ELF-1 (cell line): ENCODE measurements around the gene SELENOM.
A peak's percentile ranks its signal among the peaks of the same experiment; 100 is the strongest.

Experiments
- DNase-seq: peaks from one replicate; pipeline ENCODE4 v3.0.0-alpha.2; 2016; ENCODE audit warnings: low read depth, low spot score

The SELENOM gene

GRCh38 chr22:31107178-31107893, at the start of gene SELENOM:
TSS of gene SELENOM (minus strand) at chr22:31107568. CDS start at chr22:31107505, 63 bp downstream.
- DNase-seq, result peak; percentile 98

- no peak for DNase-seq
Observed at GRCh38 chr22:31155422-31155821, 48.1 kb upstream of the SELENOM start.

GRCh38 chr22:31154975-31155374, 47.6 kb upstream of the SELENOM start:
- DNase-seq, result no peak

GRCh38 chr22:31153357-31153756, 46.0 kb upstream of the SELENOM start:
- DNase-seq, result no peak

- no peak for DNase-seq
Observed at GRCh38 chr22:31151872-31152271, 44.5 kb upstream of the SELENOM start.

- no peak for DNase-seq
Observed at GRCh38 chr22:31150615-31151014, 43.2 kb upstream of the SELENOM start.

- peak; percentile 91 for DNase-seq
Observed at GRCh38 chr22:31148953-31149627, 41.7 kb upstream of the SELENOM start.

- no peak for DNase-seq
Observed at GRCh38 chr22:31148488-31148887, 41.1 kb upstream of the SELENOM start.

- no peak for DNase-seq
Observed at GRCh38 chr22:31144223-31144622, 36.9 kb upstream of the SELENOM start.

GRCh38 chr22:31143537-31143936, 36.2 kb upstream of the SELENOM start:
- no peak for DNase-seq

GRCh38 chr22:31143038-31143437, 35.7 kb upstream of the SELENOM start:
- DNase-seq, result no peak

GRCh38 chr22:31142285-31142684, 34.9 kb upstream of the SELENOM start:
- DNase-seq, result no peak

- no peak for DNase-seq
Observed at GRCh38 chr22:31141551-31141950, 34.2 kb upstream of the SELENOM start.

- DNase-seq, result no peak
Observed at GRCh38 chr22:31140746-31141145, 33.4 kb upstream of the SELENOM start.

- DNase-seq, result peak; percentile 95
Observed at GRCh38 chr22:31139866-31140716, 32.7 kb upstream of the SELENOM start, which contains the start of gene PLA2G3. TSS of gene PLA2G3 (minus strand) at chr22:31140508. CDS start at chr22:31140354, 154 bp downstream.

GRCh38 chr22:31139066-31139465, 31.7 kb upstream of the SELENOM start:
- DNase-seq, result no peak

- DNase-seq, result no peak
Observed at GRCh38 chr22:31138126-31138525, 30.8 kb upstream of the SELENOM start.

- no peak for DNase-seq
Observed at GRCh38 chr22:31137721-31138120, 30.4 kb upstream of the SELENOM start.

- no peak for DNase-seq
Observed at GRCh38 chr22:31136711-31137110, 29.3 kb upstream of the SELENOM start.

GRCh38 chr22:31136155-31136554, 28.8 kb upstream of the SELENOM start:
- DNase-seq, result no peak

GRCh38 chr22:31135706-31136105, 28.3 kb upstream of the SELENOM start:
- no peak for DNase-seq

GRCh38 chr22:31134688-31135087, 27.3 kb upstream of the SELENOM start:
- no peak for DNase-seq
